ES-I3 (cell line): ENCODE measurements around the gene TERC.

Source experiments
- H3K36me3 ChIP-seq: 2 replicates; pipeline ENCODE4 v1.6.1; 2013; ENCODE audit warnings: mild to moderate bottlenecking, low read length, control low read depth, moderate library complexity; ENCODE audit not compliant: insufficient read depth
- H3K4me1 ChIP-seq: 2 replicates; pipeline ENCODE4 v1.6.1; 2013; ENCODE audit warnings: mild to moderate bottlenecking, control low read depth, low read length; ENCODE audit not compliant: insufficient read depth
- H3K9ac ChIP-seq: 2 replicates; pipeline ENCODE4 v1.6.1; 2013; ENCODE audit warnings: low read depth, mild to moderate bottlenecking, low read length, moderate library complexity
- H3K9me3 ChIP-seq: 2 replicates; pipeline ENCODE4 v1.6.1; 2013; ENCODE audit warnings: mild to moderate bottlenecking, low read length, moderate library complexity; ENCODE audit not compliant: control insufficient read depth, insufficient read depth

Gene TERC

DNA sequence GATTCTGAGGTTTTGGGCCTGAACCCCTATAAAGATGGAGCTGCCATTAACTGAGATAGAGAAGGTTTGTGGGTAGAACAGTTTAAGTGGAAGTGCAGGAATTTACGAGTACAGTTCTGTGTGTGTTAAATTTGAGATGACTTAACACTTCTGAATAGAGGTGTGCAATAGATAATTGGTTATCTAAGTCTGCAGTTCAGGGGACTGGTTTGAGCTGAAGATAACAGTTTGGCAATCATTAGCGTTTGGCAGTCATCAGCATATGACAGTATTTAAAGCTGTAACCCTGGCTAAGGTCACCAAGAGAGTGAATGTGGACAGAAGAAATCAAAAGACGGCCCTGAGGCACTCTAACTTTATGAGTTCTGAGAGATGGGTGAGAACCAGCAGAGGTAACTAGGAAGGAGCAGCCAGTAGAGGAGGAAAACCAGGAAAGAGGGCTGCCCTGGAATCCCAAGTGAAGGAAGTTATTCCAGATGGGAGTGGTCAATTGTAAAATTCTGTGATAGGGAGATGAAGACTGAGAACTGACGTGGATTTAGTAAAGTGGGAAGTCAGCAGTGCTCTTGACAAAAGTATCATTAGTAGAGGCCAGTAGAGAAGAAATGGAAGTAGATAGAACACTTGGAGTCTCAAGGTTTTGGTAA lies 16.5 kb upstream of the TERC start:
- Histone ChIP-seq H3K9ac (no peak overlapping the region), H3K36me3 (peaks cover 28% of the 10 kb centered on the region), H3K9me3 (no peaks in the 10 kb centered on the region), H3K4me1 (no peaks in the 10 kb centered on the region)

DNA sequence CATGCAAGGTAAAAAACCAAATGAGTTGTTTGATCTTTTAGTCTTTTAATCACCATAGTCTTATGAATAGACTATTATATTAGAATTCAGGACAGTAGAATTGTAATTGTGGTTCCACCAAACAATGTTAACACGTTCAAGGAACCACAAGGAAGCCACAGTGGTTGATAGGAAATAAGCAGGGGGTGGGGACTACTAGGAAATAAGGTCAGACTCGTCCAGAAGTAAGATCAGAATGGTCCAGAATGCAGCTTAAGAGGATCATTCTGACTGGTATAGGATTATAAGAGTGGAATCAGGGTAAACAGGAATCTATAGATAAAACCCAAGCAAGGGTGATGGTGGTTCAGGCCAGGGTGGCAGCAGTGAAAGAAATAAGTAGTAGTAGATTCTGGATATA lies 15.9 kb upstream of the TERC start:
- Histone ChIP-seq H3K9ac (no peak overlapping the region), H3K9me3 (no peaks in the 10 kb centered on the region), H3K36me3 (peaks cover 28% of the 10 kb centered on the region), H3K4me1 (no peaks in the 10 kb centered on the region; the same call in 1 of the 2 replicates)

DNA sequence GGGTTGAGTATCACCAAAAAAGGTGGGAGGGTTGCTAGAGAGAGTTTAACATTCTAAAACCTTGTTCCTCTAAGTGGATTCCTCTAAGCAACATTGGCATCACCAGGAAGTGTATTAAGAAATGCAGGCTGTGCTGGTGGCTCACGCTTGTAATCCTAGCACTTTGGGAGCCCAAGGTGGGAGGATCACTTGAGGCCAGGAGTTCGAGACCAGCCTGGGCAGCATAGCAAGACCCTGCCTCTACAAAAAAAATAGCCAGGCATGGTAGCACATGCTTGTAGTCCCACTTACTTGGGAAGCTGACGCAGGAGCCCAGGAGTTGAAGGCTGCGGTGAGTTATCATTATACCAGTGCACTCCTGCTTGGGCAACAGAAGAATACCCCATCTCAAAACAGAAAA lies 13.0 kb upstream of the TERC start:
- Histone ChIP-seq H3K4me1 (peaks cover 6% of the 10 kb centered on the region; the same call in 1 of the 2 replicates), H3K9ac (no peak overlapping the region), H3K36me3 (peaks cover 31% of the 10 kb centered on the region), H3K9me3 (no peaks in the 10 kb centered on the region)

DNA sequence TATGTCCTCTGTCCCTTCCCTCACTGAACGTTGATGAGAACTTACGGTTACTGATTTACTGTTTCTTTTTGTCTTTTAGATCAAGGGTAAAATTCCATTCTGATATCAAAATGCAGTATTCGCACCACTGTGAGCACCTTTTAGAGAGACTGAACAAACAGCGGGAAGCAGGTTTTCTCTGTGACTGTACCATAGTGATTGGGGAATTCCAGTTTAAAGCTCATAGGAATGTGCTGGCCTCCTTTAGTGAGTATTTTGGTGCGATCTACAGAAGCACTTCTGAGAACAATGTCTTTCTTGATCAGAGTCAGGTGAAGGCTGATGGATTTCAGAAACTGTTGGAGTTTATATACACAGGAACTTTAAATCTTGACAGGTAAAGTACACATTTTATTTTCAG lies 9.3 kb upstream of the TERC start:
- Histone ChIP-seq H3K4me1 (peaks cover 6% of the 10 kb centered on the region; the same call in 1 of the 2 replicates), H3K9me3 (no peaks in the 10 kb centered on the region), H3K36me3 (peaks cover 17% of the 10 kb centered on the region), H3K9ac (peak overlapping the region; percentile 83; the same call in 1 of the 2 replicates)

DNA sequence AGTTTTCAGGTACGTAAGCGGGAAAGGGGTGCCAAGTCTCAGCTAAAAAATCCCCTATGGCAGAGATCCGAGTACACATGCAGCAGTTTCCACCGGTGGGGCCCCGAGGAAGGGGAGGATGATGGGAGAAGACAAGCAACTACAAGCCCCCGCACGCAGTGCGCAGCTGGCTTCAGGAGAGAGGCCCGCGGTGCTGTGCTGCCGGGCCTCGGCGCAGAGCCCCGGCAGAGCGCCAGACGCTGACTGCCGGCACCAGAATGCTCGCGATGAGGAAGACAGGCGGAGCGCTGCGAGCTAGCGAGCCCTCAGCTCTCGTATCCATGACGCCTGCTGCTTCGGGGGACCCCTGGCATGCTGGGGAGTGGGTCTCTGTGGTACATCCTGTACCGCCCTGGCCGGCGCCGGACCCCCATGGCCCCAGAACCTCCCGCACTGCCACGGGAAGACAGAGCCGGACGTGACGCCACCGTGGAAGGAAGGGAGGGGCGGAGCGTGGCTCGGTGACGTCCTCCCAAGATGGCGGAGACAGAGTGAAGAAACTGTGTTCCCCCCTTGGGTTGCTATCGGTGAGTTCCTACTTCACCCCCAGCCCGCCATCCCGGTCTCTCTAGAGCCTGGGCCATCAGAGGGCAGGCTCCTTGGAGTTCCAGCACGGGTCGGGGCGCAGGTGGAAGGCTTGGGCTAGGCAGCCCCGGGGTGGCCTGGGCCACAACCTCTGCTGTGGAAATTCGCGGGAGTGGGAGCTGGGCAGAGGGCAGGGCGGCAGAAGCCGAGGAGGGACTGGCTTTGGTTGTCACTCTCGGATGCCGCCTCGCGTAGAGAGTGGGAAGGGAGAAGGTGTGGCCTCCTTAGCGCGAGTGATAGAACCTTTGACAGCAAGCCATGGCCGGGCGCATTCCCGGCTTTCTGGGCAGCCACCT lies 8.3 kb upstream of the TERC start, which contains the start of gene MYNN:
MYNN (plus strand) TSS at position 500 of the 920 bp plus-strand sequence. CDS start 900 bp downstream, outside the sequence.
- H3K36me3 ChIP-seq, result peaks cover 12% of the 10 kb centered on the region; the same call in 1 of the 2 replicates
- no peaks in the 10 kb centered on the region for H3K9me3 ChIP-seq
- peak within 1 kb of the TSS; percentile 83 for H3K9ac ChIP-seq
- H3K4me1 ChIP-seq, result peaks cover 6% of the 10 kb centered on the region; the same call in 1 of the 2 replicates

DNA sequence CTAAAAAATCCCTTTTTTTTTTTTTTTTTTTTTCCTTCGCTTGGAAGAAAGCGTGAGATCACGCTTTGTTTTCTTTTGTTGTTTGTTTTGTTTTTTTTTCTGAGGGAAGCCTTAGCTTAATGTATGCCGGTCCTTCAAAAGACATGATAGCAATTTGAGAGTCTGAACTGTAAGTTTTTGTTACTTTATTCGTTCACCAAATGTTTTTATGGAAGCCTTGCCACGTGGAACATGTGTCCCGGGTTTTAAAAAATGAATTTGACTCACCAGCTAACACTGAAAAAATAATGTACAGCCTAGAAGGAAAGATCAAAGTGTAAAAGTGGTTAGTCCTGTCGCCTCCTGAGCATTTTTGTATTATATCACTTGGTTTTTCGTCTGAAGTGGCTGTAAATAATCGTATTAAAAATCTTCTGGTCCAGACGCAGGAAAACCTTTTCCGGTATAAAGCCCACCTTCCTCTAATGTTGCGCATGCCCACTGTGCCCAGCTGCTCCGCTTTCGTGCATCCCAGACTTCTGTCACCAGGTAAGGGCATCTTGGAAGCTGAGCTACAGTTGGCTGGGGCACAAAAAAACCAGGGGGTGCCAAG lies 7.5 kb upstream of the TERC start:
- peak overlapping the region; percentile 83 for H3K9ac ChIP-seq
- peaks cover 6% of the 10 kb centered on the region; the same call in 1 of the 2 replicates for H3K4me1 ChIP-seq
- H3K9me3 ChIP-seq, result no peaks in the 10 kb centered on the region
- peaks cover 9% of the 10 kb centered on the region; the same call in 1 of the 2 replicates for H3K36me3 ChIP-seq

DNA sequence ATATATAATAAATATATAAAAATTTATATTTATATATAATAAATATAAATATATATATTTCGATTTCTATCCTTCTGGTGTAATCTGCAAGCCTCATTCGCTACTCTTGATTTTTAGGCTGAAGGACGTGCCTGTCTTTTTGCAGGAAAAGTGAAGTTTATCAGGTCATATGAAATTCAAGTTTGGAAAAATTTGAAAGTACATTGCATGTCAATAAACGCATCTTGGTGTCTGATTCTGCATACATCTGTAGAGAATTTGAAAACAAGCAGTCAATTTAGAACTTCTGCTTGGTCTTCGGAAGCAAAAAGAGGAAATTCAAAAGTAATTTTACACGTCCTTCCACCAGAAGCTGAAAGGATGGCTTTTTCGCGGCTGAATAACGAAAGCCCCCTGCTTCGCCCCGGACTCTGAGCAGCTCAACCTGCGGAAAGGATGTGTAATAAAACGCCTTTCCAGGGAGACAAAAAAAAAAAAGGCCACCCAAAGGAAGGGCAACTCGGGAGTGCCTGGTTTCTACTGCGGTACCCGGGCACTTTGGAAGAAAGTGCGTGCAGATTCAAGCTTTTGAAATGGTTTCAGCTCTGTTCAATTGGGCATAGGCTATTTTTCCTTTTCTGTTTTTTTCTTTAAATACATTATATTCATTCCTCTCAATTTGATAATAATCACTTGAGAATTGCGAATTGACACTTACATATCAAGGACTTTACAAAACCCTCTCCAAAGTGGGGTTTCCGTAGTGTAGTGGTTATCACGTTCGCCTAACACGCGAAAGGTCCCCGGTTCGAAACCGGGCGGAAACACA lies 6.8 kb upstream of the TERC start:
- Histone ChIP-seq H3K4me1 (peaks cover 6% of the 10 kb centered on the region; the same call in 1 of the 2 replicates), H3K9me3 (no peaks in the 10 kb centered on the region), H3K36me3 (peaks cover 3% of the 10 kb centered on the region; the same call in 1 of the 2 replicates), H3K9ac (peak overlapping the region; percentile 83)

DNA sequence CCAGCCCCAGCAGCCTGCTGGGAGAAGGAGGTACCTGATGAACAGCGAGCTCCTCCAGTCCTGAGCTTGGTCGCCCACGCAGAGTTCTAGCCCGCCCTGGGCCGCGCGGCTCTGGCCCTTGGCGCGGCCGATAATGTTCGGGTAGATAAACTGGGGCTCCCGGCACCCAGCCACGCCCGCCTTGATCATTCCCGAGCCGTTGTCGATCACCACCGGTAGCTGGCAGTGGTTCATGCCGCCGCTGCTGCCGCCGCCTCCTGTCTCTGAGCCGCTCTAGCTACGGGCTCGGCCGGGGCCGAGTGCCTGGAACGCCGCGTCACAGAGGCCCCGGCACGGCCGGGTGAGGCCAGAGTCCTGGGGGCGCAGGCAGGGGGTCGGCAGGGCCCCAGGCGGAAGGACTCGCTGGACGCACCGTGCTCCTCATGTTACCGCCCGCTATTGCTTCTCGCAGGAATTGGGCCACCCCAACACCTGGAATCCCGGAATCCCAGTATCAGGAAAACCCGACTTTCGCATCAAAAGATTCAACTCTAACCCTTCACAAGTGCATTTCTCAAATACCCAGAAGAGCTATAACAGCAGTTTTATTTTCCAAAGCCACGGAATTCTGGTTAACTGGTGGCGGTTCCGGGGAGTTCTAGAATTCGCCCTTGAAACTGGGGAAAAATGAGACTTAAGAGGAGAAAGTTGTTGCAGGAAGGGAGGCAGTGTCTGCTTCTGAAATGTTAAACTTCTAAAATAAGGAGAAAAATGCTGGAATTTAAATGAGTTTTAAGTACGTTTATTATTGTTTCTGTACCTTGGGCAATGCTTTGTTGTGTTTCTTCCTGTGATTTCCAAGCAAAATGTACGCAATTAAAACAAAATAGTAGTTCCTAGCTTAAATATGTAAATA lies 4.7 kb upstream of the TERC start, which contains the start of gene ACTRT3:
ACTRT3 (minus strand) TSS at position 275 of the 895 bp plus-strand sequence; CDS start at position 234, 41 bp downstream.
- no peaks in the 10 kb centered on the region for H3K4me1 ChIP-seq
- peak within 1 kb of the TSS; percentile 90 for H3K9ac ChIP-seq
- no peaks in the 10 kb centered on the region for H3K36me3 ChIP-seq
- no peaks in the 10 kb centered on the region; the same call in 1 of the 2 replicates for H3K9me3 ChIP-seq

DNA sequence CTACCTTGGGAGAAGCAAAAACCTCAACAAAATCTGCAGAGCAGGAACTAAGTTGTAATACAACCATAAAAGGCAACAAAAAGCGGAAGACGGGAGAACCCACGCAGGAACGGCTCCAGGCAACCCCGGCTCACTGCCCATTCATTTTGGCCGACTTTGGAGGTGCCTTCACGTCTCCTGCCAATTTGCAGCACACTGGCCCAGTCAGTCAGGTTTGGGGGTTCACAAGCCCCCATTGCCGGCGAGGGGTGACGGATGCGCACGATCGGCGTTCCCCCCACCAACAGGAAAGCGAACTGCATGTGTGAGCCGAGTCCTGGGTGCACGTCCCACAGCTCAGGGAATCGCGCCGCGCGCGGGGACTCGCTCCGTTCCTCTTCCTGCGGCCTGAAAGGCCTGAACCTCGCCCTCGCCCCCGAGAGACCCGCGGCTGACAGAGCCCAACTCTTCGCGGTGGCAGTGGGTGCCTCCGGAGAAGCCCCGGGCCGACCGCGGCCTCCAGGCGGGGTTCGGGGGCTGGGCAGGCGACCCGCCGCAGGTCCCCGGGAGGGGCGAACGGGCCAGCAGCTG lies 463 bp downstream of the TERC start:
- Histone ChIP-seq H3K36me3 (no peaks in the 10 kb centered on the region), H3K9ac (peak overlapping the region; percentile 97), H3K9me3 (peaks cover 4% of the 10 kb centered on the region), H3K4me1 (no peaks in the 10 kb centered on the region)

DNA sequence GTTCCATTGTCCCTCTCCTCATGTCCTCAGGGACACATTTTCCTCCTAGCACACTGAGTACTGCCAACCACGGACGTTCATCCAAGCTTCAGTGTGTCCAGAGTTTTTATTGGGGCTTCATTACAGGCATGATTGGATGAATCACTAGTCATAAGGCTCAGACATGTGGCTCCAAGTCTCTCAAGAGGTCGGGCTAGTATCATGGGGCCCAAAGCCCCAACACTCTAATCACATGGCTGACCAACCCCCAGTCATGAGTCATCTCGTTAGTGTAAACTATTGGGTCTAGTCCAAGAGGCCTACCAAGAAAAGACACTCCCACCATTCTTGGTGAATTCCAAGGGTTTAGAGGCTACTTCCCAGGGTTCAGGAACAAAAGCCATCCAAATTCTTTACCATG lies 4.4 kb downstream of the TERC start:
- Histone ChIP-seq H3K9me3 (peaks cover 4% of the 10 kb centered on the region; the same call in 1 of the 2 replicates), H3K9ac (no peak overlapping the region), H3K4me1 (no peaks in the 10 kb centered on the region), H3K36me3 (no peaks in the 10 kb centered on the region)

DNA sequence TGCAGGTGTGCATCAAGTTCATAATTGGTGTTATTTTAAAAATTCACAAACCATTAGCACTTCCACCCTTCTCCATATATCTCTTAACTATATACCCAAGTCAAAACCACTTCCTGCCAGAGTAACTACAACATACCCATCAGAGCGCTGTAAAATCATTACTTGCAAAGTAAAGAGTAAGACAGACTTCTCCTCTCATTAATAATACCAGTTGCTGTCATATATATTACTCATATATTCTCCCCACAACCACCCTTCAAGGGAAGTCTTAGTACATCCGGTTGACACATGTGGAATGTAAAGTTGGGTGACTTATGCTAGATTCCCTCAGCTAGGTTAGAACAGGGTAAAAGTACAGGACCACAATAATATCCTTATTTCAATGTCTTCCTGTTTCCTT lies 5.6 kb downstream of the TERC start:
- Histone ChIP-seq H3K9me3 (peaks cover 4% of the 10 kb centered on the region; the same call in 1 of the 2 replicates), H3K4me1 (peaks cover 7% of the 10 kb centered on the region; the same call in 1 of the 2 replicates), H3K36me3 (no peaks in the 10 kb centered on the region), H3K9ac (no peak overlapping the region)

DNA sequence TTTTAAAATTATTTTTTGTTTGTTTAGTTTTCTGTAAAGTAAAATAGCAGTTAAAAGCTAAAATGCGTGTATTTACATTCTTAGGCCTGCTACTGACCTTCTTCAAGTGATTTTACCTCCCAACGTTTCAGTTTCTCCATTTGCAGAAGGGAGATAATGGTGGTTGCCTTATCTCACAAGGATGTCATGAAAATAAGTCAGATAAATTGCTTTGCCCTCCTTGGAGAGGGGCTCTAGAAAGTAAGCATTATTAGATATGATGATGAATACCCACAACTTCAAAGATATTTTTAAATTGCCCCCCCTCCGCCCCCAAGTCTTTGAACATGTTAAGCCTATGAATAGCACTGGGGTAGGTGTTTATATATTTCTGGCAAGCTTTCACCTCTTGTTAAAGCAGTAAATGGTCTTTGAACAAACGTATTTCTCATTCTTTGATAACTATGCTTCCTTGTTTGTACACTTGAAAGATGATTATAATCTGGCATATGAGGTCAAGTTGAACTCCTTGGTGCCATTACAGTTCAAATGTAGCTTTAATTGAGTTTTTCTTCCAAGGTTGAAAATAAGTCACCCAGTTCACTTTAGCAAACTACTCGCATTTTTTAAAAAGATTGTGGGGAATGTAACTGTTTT lies 6.4 kb downstream of the TERC start:
- peaks cover 4% of the 10 kb centered on the region; the same call in 1 of the 2 replicates for H3K9me3 ChIP-seq
- H3K9ac ChIP-seq, result no peak overlapping the region
- H3K36me3 ChIP-seq, result no peaks in the 10 kb centered on the region
- peaks cover 7% of the 10 kb centered on the region; the same call in 1 of the 2 replicates for H3K4me1 ChIP-seq
